Measurements from ENCODE around the gene CYB5B. TPM values are rescaled to one million over a fixed set of nuclear protein-coding genes. Genes with fewer than 3 reads are reported as not detected.

Gene CYB5B
- total and polyA plus RNA-seq, 12 donors = 53.8 to 84.2 (median 71.7) TPM

- Histone ChIP-seq H3K27ac (no peak overlapping the region), H3K4me3 (no peak overlapping the region), H3K9me3 (no peaks in the 10 kb centered on the region), H3K36me3 (peaks cover 0 to 40% (median 6%) of the 10 kb centered on the region in 9 donors), H3K27me3 (peaks cover 0 to 60% (median 0%) of the 10 kb centered on the region in 7 donors), H3K4me1 (peaks cover 0 to 34% (median 8%) of the 10 kb centered on the region in 9 donors)
- TF ChIP-seq CTCF (IDR thresholded peaks at IDR 0.05) = no peak
- intact Hi-C loops (cut with DNase I) = loop anchor here in 1 of 10 donors (10.0 kb wide), 1 partner anchor 72 kb away; no protein-coding TSS in a partner anchor
- DNase-seq (no peak), ATAC-seq (no peak)
- 71 to 86% methylated on average over 1 of the region's 1 CpG for WGBS, 2 donors
Measured at GRCh38 chr16:69467080-69467479, 42.7 kb downstream of the CYB5B start.

GRCh38 chr16:69467531-69468204, 43.2 kb downstream of the CYB5B start:
- Histone ChIP-seq H3K36me3 (peaks cover 0 to 34% (median under 1%) of the 10 kb centered on the region in 9 donors), H3K27ac (no peak overlapping the region), H3K27me3 (peaks cover 0 to 66% (median 0%) of the 10 kb centered on the region in 7 donors), H3K4me1 (peaks cover 0 to 34% (median 8%) of the 10 kb centered on the region in 9 donors), H3K4me3 (no peak overlapping the region), H3K9me3 (no peaks in the 10 kb centered on the region)
- 91 to 92% methylated on average over 8 of the region's 8 CpGs for WGBS, 2 donors
- ATAC-seq (no peak), DNase-seq (no peak)
- intact Hi-C loops (cut with DNase I) = loop anchor here in 1 of 10 donors (10.0 kb wide), 1 partner anchor 73 kb away; no protein-coding TSS in a partner anchor
- TF ChIP-seq CTCF (IDR thresholded peaks at IDR 0.05) = no peak

DNA sequence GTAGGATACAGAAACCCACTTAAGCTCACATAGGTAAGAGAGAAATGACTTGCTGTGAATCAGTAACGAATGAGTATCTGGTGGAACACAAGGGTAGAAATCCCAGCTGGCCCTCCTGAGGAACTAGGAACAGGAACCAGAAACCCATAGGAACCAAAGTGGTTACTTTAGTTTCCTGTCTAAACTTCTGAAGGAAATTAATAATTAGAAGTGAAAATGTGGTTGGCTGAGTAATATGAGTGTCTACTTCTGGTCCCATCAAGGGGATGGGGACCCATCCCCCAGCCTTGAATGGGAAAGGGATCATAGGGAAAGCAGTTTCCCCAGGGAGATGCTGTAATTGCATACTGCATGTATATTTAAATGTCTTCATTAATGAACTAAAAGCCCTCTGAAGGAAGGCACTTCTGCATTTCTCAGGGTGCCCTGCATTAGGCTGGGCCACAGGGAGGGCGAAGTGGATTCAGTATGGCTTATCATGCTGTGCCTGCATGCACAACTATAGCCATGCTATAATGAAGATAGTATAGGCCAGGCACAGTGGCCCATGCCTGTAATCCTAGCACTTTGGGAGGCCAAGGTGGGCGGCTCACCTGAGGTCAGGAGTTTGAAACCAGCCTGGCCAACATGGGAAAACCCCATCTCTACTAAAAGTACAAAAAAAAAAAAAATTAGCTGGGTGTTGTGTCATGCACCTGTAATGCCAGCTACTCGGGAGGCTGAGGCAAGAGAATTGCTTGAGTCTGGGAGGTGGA, 45.6 kb downstream of the CYB5B start:
- TF ChIP-seq CTCF (IDR thresholded peaks at IDR 0.05) = no peak
- peak in 2 of 8 donors; percentile 21 to 42 for ATAC-seq
- intact Hi-C loops (cut with DNase I) = loop anchor here in 1 of 10 donors (10.0 kb wide), 1 partner anchor 75 kb away; no protein-coding TSS in a partner anchor
- Histone ChIP-seq H3K36me3 (peaks cover 0 to 12% (median 0%) of the 10 kb centered on the region in 9 donors), H3K27me3 (peaks cover 0 to 84% (median 0%) of the 10 kb centered on the region in 7 donors), H3K4me3 (no peak overlapping the region), H3K4me1 (peaks cover 0 to 19% (median 2%) of the 10 kb centered on the region in 9 donors), H3K9me3 (no peaks in the 10 kb centered on the region), H3K27ac (no peak overlapping the region)
- no peak for DNase-seq
- WGBS, 2 donors = 84 to 89% methylated on average over 4 of the region's 4 CpGs

DNA sequence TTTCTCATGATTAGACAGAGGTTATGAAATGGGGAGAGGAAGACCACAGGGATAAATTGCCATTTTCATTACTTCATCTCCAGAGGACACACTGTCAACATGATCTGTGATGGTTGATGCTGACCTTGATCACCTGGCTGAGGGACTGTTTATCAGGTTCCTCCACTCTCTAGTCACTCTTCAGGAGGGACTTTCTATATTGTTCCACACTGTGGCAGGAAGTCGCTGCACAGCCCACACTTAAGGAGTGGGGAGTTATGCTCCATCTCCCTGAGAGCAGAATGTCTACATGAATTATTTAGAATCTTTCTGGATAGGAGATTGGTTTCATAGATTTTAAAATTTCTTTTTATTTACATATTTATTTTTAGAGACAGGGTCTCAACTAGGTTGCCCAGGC, 46.7 kb downstream of the CYB5B start:
- Histone ChIP-seq H3K9me3 (no peaks in the 10 kb centered on the region), H3K4me1 (peaks cover 0 to 12% (median 0%) of the 10 kb centered on the region in 9 donors), H3K36me3 (peaks cover 0 to 4% (median 0%) of the 10 kb centered on the region in 9 donors), H3K4me3 (no peak overlapping the region), H3K27me3 (peaks cover 0 to 86% (median 0%) of the 10 kb centered on the region in 7 donors), H3K27ac (no peak overlapping the region)
- ATAC-seq (no peak), DNase-seq (no peak)
- 93 to 96% methylated on average over 1 of the region's 1 CpG for WGBS, 2 donors
- intact Hi-C loops (cut with DNase I) = no loop called here
- no peak for TF ChIP-seq CTCF (IDR thresholded peaks at IDR 0.05)

All from heart right ventricle (tissue), 16 donors.